Gastroesophageal sphincter (tissue), 4 donors: ENCODE measurements around the gene STAM2. TPM values are rescaled to one million over a fixed set of nuclear protein-coding genes. Genes with fewer than 3 reads are reported as not detected.
"Not testable (repeated sequence)": the region's sequence is repeated elsewhere in the genome, so short reads cannot be mapped to it uniquely, and the experiment has no call there.

Source experiments
- ATAC-seq: fragments of 150-250 bp; one replicate; pipeline ENCODE4 v1.9.1; 2016; ENCODE audit warnings: mild to moderate bottlenecking, moderate library complexity
- H3K27ac ChIP-seq, 4 donors: fragments of 200-600 bp; sonication (generic) in 3 of 4; 1 replicate in 3 of 4; 2 replicates in 1 of 4; pipeline ENCODE4 v1.5.1; 2016 to 2019
- H3K27me3 ChIP-seq: fragments of 200-600 bp; sonication (generic); one replicate; pipeline ENCODE4 v1.5.1; 2019
- H3K36me3 ChIP-seq, 2 donors: fragments of 200-600 bp; sonication (generic); one replicate each; pipeline ENCODE4 v1.5.1; 2019; ENCODE audit warnings: control low read depth in 1 of 2
- H3K4me1 ChIP-seq, 3 donors: fragments of 200-600 bp; sonication (generic); 1 replicate in 2 of 3; 2 replicates in 1 of 3; pipeline ENCODE4 v1.5.1; 2016 to 2019; ENCODE audit warnings: control low read depth in 2 of 3
- H3K4me3 ChIP-seq, 2 donors: fragments of 200-600 bp; sonication (generic); one replicate each; pipeline ENCODE4 v1.5.1; 2019; ENCODE audit warnings: mild to moderate bottlenecking in 1 of 2, moderate library complexity in 1 of 2
- H3K9me3 ChIP-seq, 3 donors: fragments of 200-600 bp; sonication (generic); one replicate each; pipeline ENCODE4 v1.5.1; 2017 to 2019; ENCODE audit warnings: control low read depth in 2 of 3
- CTCF ChIP-seq, 4 experiments: fragments of 200-600 bp in 2 of 4; fragments of 450-650 bp in 2 of 4; sonication (generic) in 1 of 4; IDR thresholded peaks; one replicate each; pipeline ENCODE4 v1.5.1; 2017 to 2019; ENCODE audit warnings: antibody characterized with exemption in 4 of 4, mild to moderate bottlenecking in 2 of 4, moderate library complexity in 2 of 4
- EP300 ChIP-seq: sonication (generic); formaldehyde crosslinking; IDR thresholded peaks from one replicate; pipeline ENCODE4 v1.6.1; 2017; ENCODE audit warnings: antibody characterized with exemption, mild to moderate bottlenecking
- POLR2A ChIP-seq, 2 donors: fragments of 450-650 bp; IDR thresholded peaks; one replicate each; pipeline ENCODE4 v1.6.1; 2017; ENCODE audit warnings: antibody characterized with exemption in 2 of 2, mild to moderate bottlenecking in 2 of 2, moderate library complexity in 1 of 2
- POLR2AphosphoS5 ChIP-seq: sonication (generic); formaldehyde crosslinking; IDR thresholded peaks from one replicate; pipeline ENCODE4 v1.6.1; 2017; ENCODE audit warnings: antibody characterized with exemption
- WGBS, 2 donors: methylation state at CpG; one replicate each; pipeline ENCODE4 v1.1.5; 2018; ENCODE audit warnings: low coverage in 1 of 2; 5-methylcytosine and 5-hydroxymethylcytosine counted together
- total RNA-seq, 4 donors: library from RNA; depleted of rRNA; stranded (reverse); fragments of >200 nt; gene quantifications; one replicate each; pipeline ENCODE4 v1.1.0, GENCODE V29; 2016

STAM2 gene
- total RNA-seq, 4 donors from 2014 or later: 28.8 to 40.7 (median 36.5) TPM

GRCh38 chr2:152122161-152122560 lies 53.4 kb downstream of the STAM2 start:
- H3K9me3 ChIP-seq: no peaks in the 10 kb centered on the region
- no peak overlapping the region for H3K27ac ChIP-seq
- no peaks in the 10 kb centered on the region for H3K4me1 ChIP-seq
- H3K36me3 ChIP-seq: peaks cover 0 to 67% of the 10 kb centered on the region in 2 donors
- TF ChIP-seq CTCF (IDR thresholded peaks at IDR 0.05) (no peak), POLR2A (IDR thresholded peaks at IDR 0.05) (no peak), EP300 (no peak), POLR2AphosphoS5 (no peak)
- WGBS, 2 donors: 81 to 100% methylated on average over 1 to 2 of the region's 2 CpGs
- H3K27me3 ChIP-seq: no peaks in the 10 kb centered on the region
- H3K4me3 ChIP-seq: no peak overlapping the region
- no peak for ATAC-seq

- no peaks in the 10 kb centered on the region for H3K4me1 ChIP-seq
- no peak overlapping the region for H3K4me3 ChIP-seq
- no peak for ATAC-seq
- no peaks in the 10 kb centered on the region for H3K9me3 ChIP-seq
- WGBS, 2 donors: 70 to 100% methylated on average over 1 of the region's 1 CpG
- no peaks in the 10 kb centered on the region for H3K27me3 ChIP-seq
- no peak overlapping the region for H3K27ac ChIP-seq
- H3K36me3 ChIP-seq: peaks cover 0 to 64% of the 10 kb centered on the region in 2 donors
- TF ChIP-seq EP300: no peak
- no peak for TF ChIP-seq CTCF (IDR thresholded peaks at IDR 0.05)
- no peak for TF ChIP-seq POLR2A (IDR thresholded peaks at IDR 0.05)
- TF ChIP-seq POLR2AphosphoS5: no peak
These were observed 55.1 kb downstream of the STAM2 start for GRCh38 chr2:152120430-152120829.

- no peaks in the 10 kb centered on the region for H3K4me1 ChIP-seq
- 89 to 90% methylated on average over 3 of the region's 3 CpGs for WGBS, 2 donors
- H3K27me3 ChIP-seq: no peaks in the 10 kb centered on the region
- no peak overlapping the region for H3K27ac ChIP-seq
- no peak overlapping the region for H3K4me3 ChIP-seq
- no peaks in the 10 kb centered on the region for H3K9me3 ChIP-seq
- TF ChIP-seq POLR2A (IDR thresholded peaks at IDR 0.05) (no peak), POLR2AphosphoS5 (no peak), CTCF (IDR thresholded peaks at IDR 0.05) (no peak), EP300 (no peak)
- no peak for ATAC-seq
- H3K36me3 ChIP-seq: peaks cover 0 to 24% of the 10 kb centered on the region in 2 donors
These were observed 59.6 kb downstream of the STAM2 start for GRCh38 chr2:152115952-152116351.

GRCh38 chr2:152114366-152114765 lies 61.2 kb downstream of the STAM2 start:
- 87 to 92% methylated on average over 3 of the region's 3 CpGs for WGBS, 2 donors
- no peak for TF ChIP-seq POLR2A (IDR thresholded peaks at IDR 0.05)
- TF ChIP-seq POLR2AphosphoS5: no peak
- TF ChIP-seq CTCF (IDR thresholded peaks at IDR 0.05): no peak
- TF ChIP-seq EP300: no peak
- Histone ChIP-seq H3K27ac (no peak overlapping the region), H3K4me3 (no peak overlapping the region), H3K27me3 (no peaks in the 10 kb centered on the region), H3K36me3 (peaks cover 0 to 8% of the 10 kb centered on the region in 2 donors), H3K4me1 (no peaks in the 10 kb centered on the region), H3K9me3 (no peaks in the 10 kb centered on the region)
- ATAC-seq: no peak

- H3K4me3 ChIP-seq, H3K9me3 ChIP-seq, ATAC-seq, H3K36me3 ChIP-seq, H3K27ac ChIP-seq, H3K27me3 ChIP-seq, H3K4me1 ChIP-seq: not testable (repeated sequence)
- WGBS, 2 donors: 83 to 86% methylated on average over 2 to 4 of the region's 13 CpGs
These were observed 68.4 kb downstream of the STAM2 start for GRCh38 chr2:152107140-152107539.
